Embryonic facial prominence (tissue), 1 donor: Measurements from ENCODE around the gene MERTK.
"Not testable (repeated sequence)": the region's sequence is repeated elsewhere in the genome, so short reads cannot be mapped to it uniquely, and the experiment has no call there.

ENCODE experiments used
- DNase-seq: peaks from one replicate; pipeline ENCODE4 v3.0.0-alpha.2; 2016; ENCODE audit errors: extremely low spot score

Gene MERTK

GRCh38 chr2:111945444-111946293 lies 47.3 kb downstream of the MERTK start:
- no peak for DNase-seq

- DNase-seq: peak; percentile 62
Measured at GRCh38 chr2:111946294-111947114, 48.1 kb downstream of the MERTK start.

- no peak for DNase-seq
Measured at GRCh38 chr2:111947219-111947618, 48.8 kb downstream of the MERTK start.

GRCh38 chr2:111948832-111949231 lies 50.4 kb downstream of the MERTK start:
- DNase-seq: no peak

- DNase-seq: no peak
Measured at GRCh38 chr2:111950236-111950635, 51.8 kb downstream of the MERTK start.

GRCh38 chr2:111951486-111951885 lies 53.1 kb downstream of the MERTK start:
- no peak for DNase-seq

GRCh38 chr2:111952871-111953452 lies 54.6 kb downstream of the MERTK start:
- no peak for DNase-seq

- DNase-seq: no peak
Measured at GRCh38 chr2:111954602-111955332, 56.4 kb downstream of the MERTK start.

GRCh38 chr2:111957872-111958354 lies 59.5 kb downstream of the MERTK start:
- DNase-seq: no peak

GRCh38 chr2:111958901-111959300 lies 60.5 kb downstream of the MERTK start:
- DNase-seq: no peak

GRCh38 chr2:111961663-111962062 lies 63.3 kb downstream of the MERTK start:
- no peak for DNase-seq

GRCh38 chr2:111963086-111963485 lies 64.7 kb downstream of the MERTK start:
- DNase-seq: not testable (repeated sequence)

GRCh38 chr2:111963508-111963907 lies 65.1 kb downstream of the MERTK start:
- DNase-seq: not testable (repeated sequence)

GRCh38 chr2:111965062-111965461 lies 66.7 kb downstream of the MERTK start:
- no peak for DNase-seq

GRCh38 chr2:111966241-111966640 lies 67.8 kb downstream of the MERTK start:
- DNase-seq: no peak

- no peak for DNase-seq
Measured at GRCh38 chr2:111967018-111967417, 68.6 kb downstream of the MERTK start.

GRCh38 chr2:111970453-111970852 lies 72.0 kb downstream of the MERTK start:
- no peak for DNase-seq

GRCh38 chr2:111972955-111973565 lies 74.7 kb downstream of the MERTK start:
- no peak for DNase-seq

GRCh38 chr2:111973701-111974100 lies 75.3 kb downstream of the MERTK start:
- no peak for DNase-seq

GRCh38 chr2:111975053-111975552 lies 76.7 kb downstream of the MERTK start:
- no peak for DNase-seq

- DNase-seq: no peak
Measured at GRCh38 chr2:111975819-111976218, 77.4 kb downstream of the MERTK start.
